GM23338 (cell line): ENCODE data around the gene SV2C. TPM values are rescaled to one million over a fixed set of nuclear protein-coding genes. Genes with fewer than 3 reads are reported as not detected.

Experiments used
- ATAC-seq: fragments of 200-7000 bp; cut with Tn5 transposase; 3 replicates; pipeline ENCODE4 v1.9.1; 2020
- DNase-seq: peaks from one replicate; pipeline ENCODE4 v3.0.0-alpha.2; 2015; ENCODE audit warnings: low spot score
- H2AFZ ChIP-seq: fragments of 200-600 bp; sonication (generic); 2 replicates; pipeline ENCODE4 v1.8.0; 2016; ENCODE audit warnings: antibody characterized with exemption, mild to moderate bottlenecking, moderate library complexity
- H3F3A ChIP-seq: fragments of 200-600 bp; sonication (generic); replicated peaks from 2 replicates; pipeline ENCODE4 v1.8.0; 2017; ENCODE audit warnings: antibody characterized with exemption, mixed run types, low read depth
- H3K27ac ChIP-seq: fragments of 200-600 bp; sonication (generic); 2 replicates; pipeline ENCODE4 v1.6.1; 2016; ENCODE audit warnings: low read depth
- H3K27me3 ChIP-seq: fragments of 200-600 bp; sonication (generic); 2 replicates; pipeline ENCODE4 v1.8.0; 2016; ENCODE audit warnings: mild to moderate bottlenecking, mixed run types, moderate library complexity; ENCODE audit not compliant: insufficient read depth
- H3K36me3 ChIP-seq: fragments of 200-600 bp; sonication (generic); 2 replicates; pipeline ENCODE4 v1.8.0; 2016; ENCODE audit warnings: mild to moderate bottlenecking; ENCODE audit not compliant: insufficient read depth
- H3K4me1 ChIP-seq: fragments of 200-600 bp; sonication (generic); 2 replicates; pipeline ENCODE4 v1.8.0; 2016; ENCODE audit warnings: mild to moderate bottlenecking, moderate library complexity; ENCODE audit not compliant: insufficient read depth
- H3K4me2 ChIP-seq: fragments of 200-600 bp; sonication (generic); 2 replicates; pipeline ENCODE4 v1.7.1; 2017; ENCODE audit warnings: mixed run types
- H3K4me3 ChIP-seq: fragments of 200-600 bp; sonication (generic); 2 replicates; pipeline ENCODE4 v1.6.1; 2016; ENCODE audit warnings: mixed run types
- H3K79me2 ChIP-seq: fragments of 200-600 bp; sonication (generic); replicated peaks from 2 replicates; pipeline ENCODE4 v1.8.0; 2017; ENCODE audit warnings: mild to moderate bottlenecking; ENCODE audit not compliant: insufficient read depth
- H3K9me2 ChIP-seq: fragments of 200-600 bp; sonication (generic); 2 replicates; pipeline ENCODE4 v1.8.0; 2017; ENCODE audit not compliant: insufficient read depth
- H4K20me1 ChIP-seq: fragments of 200-600 bp; sonication (generic); replicated peaks from 2 replicates; pipeline ENCODE4 v1.8.0; 2017; ENCODE audit warnings: mild to moderate bottlenecking; ENCODE audit not compliant: insufficient read depth
- H3K27ac Mint-ChIP-seq: 2 replicates; pipeline ENCODE4 v1.8.0; 2020; ENCODE audit warnings: inconsistent platforms, mild to moderate bottlenecking, moderate library complexity, mixed read lengths
- H3K27me3 Mint-ChIP-seq: 3 replicates; pipeline ENCODE4 v1.8.0; 2022; ENCODE audit warnings: low read depth, mild to moderate bottlenecking, moderate library complexity, mixed read lengths, inconsistent platforms; ENCODE audit not compliant: insufficient read depth, poor library complexity
- H3K36me3 Mint-ChIP-seq: 3 replicates; pipeline ENCODE4 v1.8.0; 2021; ENCODE audit warnings: low read depth, mild to moderate bottlenecking, inconsistent platforms, moderate library complexity, mixed read lengths
- H3K4me1 Mint-ChIP-seq: 3 replicates; pipeline ENCODE4 v1.8.0; 2020; ENCODE audit warnings: mild to moderate bottlenecking, inconsistent platforms, mixed read lengths
- H3K4me3 Mint-ChIP-seq: 3 replicates; pipeline ENCODE4 v1.8.0; 2021; ENCODE audit warnings: moderate library complexity, mild to moderate bottlenecking, inconsistent platforms, mixed read lengths
- H3K9me3 Mint-ChIP-seq: 3 replicates; pipeline ENCODE4 v1.8.0; 2020; ENCODE audit warnings: moderate library complexity, mild to moderate bottlenecking, inconsistent platforms, mixed read lengths
- CREB1 ChIP-seq: fragments of 250-450 bp; sonication (Bioruptor Pico); IDR thresholded peaks from 2 replicates; pipeline ENCODE4 v1.5.0; 2020; ENCODE audit warnings: low read depth, mild to moderate bottlenecking, moderate library complexity
- ETS1 ChIP-seq: IDR thresholded peaks from 2 replicates; pipeline ENCODE4 v1.6.1; 2016; ENCODE audit warnings: antibody characterized with exemption
- EZH2 ChIP-seq: fragments of 200-600 bp; sonication (generic); IDR thresholded peaks from one replicate; pipeline ENCODE4 v1.8.0; 2017; ENCODE audit warnings: antibody characterized with exemption, mild to moderate bottlenecking, low read depth; ENCODE audit not compliant: unreplicated experiment
- EZH2phosphoT487 ChIP-seq: fragments of 200-600 bp; sonication (generic); IDR thresholded peaks from one replicate; pipeline ENCODE4 v1.8.1; 2018; ENCODE audit warnings: antibody characterized with exemption; ENCODE audit not compliant: unreplicated experiment
- JUNB ChIP-seq: IDR thresholded peaks from one replicate; pipeline ENCODE4 v1.6.1; 2016; ENCODE audit warnings: antibody characterized with exemption; ENCODE audit not compliant: unreplicated experiment
- NANOG ChIP-seq: IDR thresholded peaks from 2 replicates; pipeline ENCODE4 v1.6.1; 2016; ENCODE audit warnings: antibody characterized with exemption, borderline replicate concordance
- POLR2AphosphoS5 ChIP-seq: IDR thresholded peaks from 2 replicates; pipeline ENCODE4 v1.6.1; 2016; ENCODE audit warnings: antibody characterized with exemption, low read depth
- STAT1 ChIP-seq: IDR thresholded peaks from one replicate; pipeline ENCODE4 v1.6.1; 2016; ENCODE audit warnings: antibody characterized with exemption; ENCODE audit not compliant: unreplicated experiment
- ZNF114 ChIP-seq: fragments of 250-450 bp; sonication (Bioruptor Pico); IDR thresholded peaks from 2 replicates; pipeline ENCODE4 v1.5.0; 2020; ENCODE audit warnings: mild to moderate bottlenecking, moderate library complexity
- ZNF331 ChIP-seq: fragments of 250-450 bp; sonication (Bioruptor Pico); IDR thresholded peaks from 2 replicates; pipeline ENCODE4 v1.5.0; 2020; ENCODE audit warnings: low read depth, mild to moderate bottlenecking, moderate library complexity
- ZNF462 ChIP-seq: fragments of 250-450 bp; sonication (Bioruptor Pico); IDR thresholded peaks from 2 replicates; pipeline ENCODE4 v1.5.0; 2020; ENCODE audit warnings: mild to moderate bottlenecking, moderate library complexity
- polyA plus RNA-seq: library from polyadenylated mRNA; unstranded; fragments of >200 nt; fragmentation: Nextera tagmentation; extraction: Ambion mirVana; gene quantifications from 2 replicates; pipeline ENCODE4 v1.2.1, GENCODE V29; 2016
- total RNA-seq: library from RNA; depleted of rRNA; stranded (reverse); fragments of >200 nt; shearing (Covaris generic); gene quantifications from 2 replicates; pipeline ENCODE4 v1.2.3, GENCODE V29; 2014
- TF ChIP-seq, protein P1 (sequence below), 2 experiments: fragments of 200-600 bp in 1 of 2; sonication (generic) in 1 of 2; conservative IDR thresholded peaks; 2 replicates each; pipeline versions ENCODE4 v1.5.1 to v1.6.1; 2016 to 2017; ENCODE audit warnings: antibody characterized with exemption in 2 of 2, low read depth in 2 of 2, mild to moderate bottlenecking in 2 of 2, moderate library complexity in 1 of 2
- TF ChIP-seq, protein P2 (sequence below): IDR thresholded peaks from one replicate; pipeline ENCODE4 v1.6.1; 2018; ENCODE audit warnings: antibody characterized with exemption; ENCODE audit not compliant: unreplicated experiment

The SV2C gene
- total and polyA plus RNA-seq, 2 experiments from 2014 or later = 0.05 to 0.07 TPM

DNA sequence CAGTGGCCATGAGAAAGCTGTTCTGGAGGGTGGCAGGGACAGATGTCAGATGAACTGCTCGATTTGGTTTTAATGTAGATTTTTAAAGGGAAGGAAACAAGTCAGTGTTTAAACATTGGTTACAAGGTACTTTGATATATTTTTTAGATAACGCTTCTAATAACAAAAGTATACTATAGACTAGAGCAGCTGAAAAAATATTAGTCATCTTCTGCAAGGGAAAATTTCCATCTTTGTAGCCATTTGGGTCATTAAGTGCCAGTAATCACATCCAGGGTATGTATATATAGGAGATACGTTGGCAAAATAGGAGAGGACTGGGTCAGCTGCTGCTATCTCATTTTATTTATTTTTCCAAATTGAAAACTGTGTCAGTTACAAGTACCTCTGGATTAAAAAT lies 69.0 kb downstream of the SV2C start:
- Mint-ChIP-seq H3K4me1 (peaks cover 19% of the 10 kb centered on the region), H3K4me3 (no peak overlapping the region), H3K27ac (no peak overlapping the region), H3K9me3 (no peaks in the 10 kb centered on the region), H3K36me3 (no peaks in the 10 kb centered on the region), H3K27me3 (no peaks in the 10 kb centered on the region)
- Histone ChIP-seq H3K36me3 (no peaks in the 10 kb centered on the region), H3K27ac (no peak overlapping the region), H3K79me2 (no peaks in the 10 kb centered on the region), H3K27me3 (no peaks in the 10 kb centered on the region), H3K4me2 (no peak overlapping the region), H2AFZ (no peak overlapping the region), H4K20me1 (no peaks in the 10 kb centered on the region), H3K4me3 (no peak overlapping the region), H3K4me1 (no peaks in the 10 kb centered on the region), H3K9me2 (no peaks in the 10 kb centered on the region), H3F3A (no peaks in the 10 kb centered on the region)
- DNase-seq (no peak), ATAC-seq (no peak)
- no peak for TF ChIP-seq JUNB
- no peak for TF ChIP-seq NANOG
- TF ChIP-seq STAT1 = no peak
- TF ChIP-seq, protein P1, sequence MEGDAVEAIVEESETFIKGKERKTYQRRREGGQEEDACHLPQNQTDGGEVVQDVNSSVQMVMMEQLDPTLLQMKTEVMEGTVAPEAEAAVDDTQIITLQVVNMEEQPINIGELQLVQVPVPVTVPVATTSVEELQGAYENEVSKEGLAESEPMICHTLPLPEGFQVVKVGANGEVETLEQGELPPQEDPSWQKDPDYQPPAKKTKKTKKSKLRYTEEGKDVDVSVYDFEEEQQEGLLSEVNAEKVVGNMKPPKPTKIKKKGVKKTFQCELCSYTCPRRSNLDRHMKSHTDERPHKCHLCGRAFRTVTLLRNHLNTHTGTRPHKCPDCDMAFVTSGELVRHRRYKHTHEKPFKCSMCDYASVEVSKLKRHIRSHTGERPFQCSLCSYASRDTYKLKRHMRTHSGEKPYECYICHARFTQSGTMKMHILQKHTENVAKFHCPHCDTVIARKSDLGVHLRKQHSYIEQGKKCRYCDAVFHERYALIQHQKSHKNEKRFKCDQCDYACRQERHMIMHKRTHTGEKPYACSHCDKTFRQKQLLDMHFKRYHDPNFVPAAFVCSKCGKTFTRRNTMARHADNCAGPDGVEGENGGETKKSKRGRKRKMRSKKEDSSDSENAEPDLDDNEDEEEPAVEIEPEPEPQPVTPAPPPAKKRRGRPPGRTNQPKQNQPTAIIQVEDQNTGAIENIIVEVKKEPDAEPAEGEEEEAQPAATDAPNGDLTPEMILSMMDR (conservative IDR thresholded peaks at IDR 0.05; ENCODE audit: low read depth in 2 of 2) = no peak
- TF ChIP-seq EZH2 = no peak
- no peak for TF ChIP-seq CREB1 (CRISPR knock-in tag)
- TF ChIP-seq ZNF462 = no peak
- no peak for TF ChIP-seq POLR2AphosphoS5
- TF ChIP-seq EZH2phosphoT487 = no peak
- no peak for TF ChIP-seq ZNF114 (CRISPR knock-in tag)
- TF ChIP-seq, protein P2, sequence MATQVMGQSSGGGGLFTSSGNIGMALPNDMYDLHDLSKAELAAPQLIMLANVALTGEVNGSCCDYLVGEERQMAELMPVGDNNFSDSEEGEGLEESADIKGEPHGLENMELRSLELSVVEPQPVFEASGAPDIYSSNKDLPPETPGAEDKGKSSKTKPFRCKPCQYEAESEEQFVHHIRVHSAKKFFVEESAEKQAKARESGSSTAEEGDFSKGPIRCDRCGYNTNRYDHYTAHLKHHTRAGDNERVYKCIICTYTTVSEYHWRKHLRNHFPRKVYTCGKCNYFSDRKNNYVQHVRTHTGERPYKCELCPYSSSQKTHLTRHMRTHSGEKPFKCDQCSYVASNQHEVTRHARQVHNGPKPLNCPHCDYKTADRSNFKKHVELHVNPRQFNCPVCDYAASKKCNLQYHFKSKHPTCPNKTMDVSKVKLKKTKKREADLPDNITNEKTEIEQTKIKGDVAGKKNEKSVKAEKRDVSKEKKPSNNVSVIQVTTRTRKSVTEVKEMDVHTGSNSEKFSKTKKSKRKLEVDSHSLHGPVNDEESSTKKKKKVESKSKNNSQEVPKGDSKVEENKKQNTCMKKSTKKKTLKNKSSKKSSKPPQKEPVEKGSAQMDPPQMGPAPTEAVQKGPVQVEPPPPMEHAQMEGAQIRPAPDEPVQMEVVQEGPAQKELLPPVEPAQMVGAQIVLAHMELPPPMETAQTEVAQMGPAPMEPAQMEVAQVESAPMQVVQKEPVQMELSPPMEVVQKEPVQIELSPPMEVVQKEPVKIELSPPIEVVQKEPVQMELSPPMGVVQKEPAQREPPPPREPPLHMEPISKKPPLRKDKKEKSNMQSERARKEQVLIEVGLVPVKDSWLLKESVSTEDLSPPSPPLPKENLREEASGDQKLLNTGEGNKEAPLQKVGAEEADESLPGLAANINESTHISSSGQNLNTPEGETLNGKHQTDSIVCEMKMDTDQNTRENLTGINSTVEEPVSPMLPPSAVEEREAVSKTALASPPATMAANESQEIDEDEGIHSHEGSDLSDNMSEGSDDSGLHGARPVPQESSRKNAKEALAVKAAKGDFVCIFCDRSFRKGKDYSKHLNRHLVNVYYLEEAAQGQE = no peak
- TF ChIP-seq ETS1 = no peak
- no peak for TF ChIP-seq ZNF331 (CRISPR knock-in tag)
